HG03064 (cell line): Measurements from ENCODE around the gene TMC7.
"Not testable (repeated sequence)": the region's sequence is repeated elsewhere in the genome, so short reads cannot be mapped to it uniquely, and the experiment has no call there.

Experiments used
- ATAC-seq: cut with Tn5 transposase; IDR thresholded peaks from one replicate; pipeline ENCODE4 v1.9.1; 2021; ENCODE audit warnings: low read depth; ENCODE audit not compliant: unreplicated experiment

The TMC7 gene

DNA sequence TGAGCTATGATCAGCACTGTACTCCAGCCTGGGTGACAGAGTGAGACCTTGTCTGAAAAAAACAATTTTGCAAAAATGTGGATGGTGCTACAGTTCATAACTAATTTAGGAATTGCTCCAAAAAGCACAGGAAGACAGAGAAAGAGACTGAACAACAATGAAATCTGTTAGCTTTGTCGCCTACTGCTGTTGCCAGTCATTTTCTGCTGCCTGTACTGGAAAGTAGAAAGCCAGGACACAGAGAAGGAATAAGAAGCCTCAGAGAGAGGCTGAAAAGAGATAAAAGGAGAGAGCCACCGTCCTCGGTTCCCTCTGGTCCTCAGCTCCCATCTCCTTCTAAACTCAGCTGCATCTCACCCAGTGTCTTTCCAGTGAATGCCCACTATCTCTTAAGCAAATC, 8.6 kb upstream of the TMC7 start:
- ATAC-seq = no peak

DNA sequence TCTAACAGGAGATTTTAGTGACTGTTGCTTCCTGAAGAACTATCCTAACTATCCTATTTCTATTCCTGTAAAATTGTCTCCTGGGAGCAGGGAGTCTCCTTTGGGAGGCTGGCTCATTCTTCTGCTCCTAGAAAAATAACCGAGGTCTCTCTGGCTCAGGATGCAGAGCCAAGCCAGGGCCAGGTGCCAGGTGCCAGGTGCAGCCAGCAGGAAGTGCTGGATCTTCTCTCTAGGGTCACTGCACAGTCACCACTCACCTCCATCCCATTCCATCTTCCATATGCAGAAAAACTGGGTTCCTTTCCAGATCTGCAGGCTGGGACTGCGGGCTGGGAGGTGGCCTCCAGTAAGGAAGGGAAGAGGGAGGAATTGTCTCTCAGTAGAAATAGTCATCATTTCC, 3.8 kb upstream of the TMC7 start:
- no peak for ATAC-seq

DNA sequence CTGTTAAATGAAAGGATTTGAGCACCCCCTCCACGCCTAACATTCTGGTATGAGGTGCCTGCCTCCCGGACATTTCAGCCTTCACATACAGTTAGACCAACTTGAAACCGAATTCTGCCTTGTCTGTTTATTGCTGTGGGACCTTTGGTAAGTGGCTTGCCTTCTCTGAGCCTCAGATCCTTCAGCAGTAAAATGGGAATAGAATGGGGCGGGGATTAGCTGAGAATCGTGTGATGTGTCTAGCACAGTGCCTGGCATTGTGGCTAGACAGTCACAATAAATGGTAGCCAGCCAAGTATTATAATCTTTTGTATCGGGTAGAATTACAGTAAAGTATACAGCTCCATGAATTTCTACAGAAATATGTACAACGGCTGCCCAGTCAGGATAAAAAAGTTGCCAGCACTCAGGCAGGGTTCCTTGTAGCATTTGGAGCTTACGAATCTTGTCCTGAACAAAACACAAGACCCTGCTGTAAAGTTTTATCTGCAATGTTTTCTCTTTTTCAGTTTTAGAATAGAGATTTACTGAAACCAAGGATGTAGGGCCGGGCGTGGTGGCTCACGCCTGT, 786 bp downstream of the TMC7 start:
- ATAC-seq = no peak

DNA sequence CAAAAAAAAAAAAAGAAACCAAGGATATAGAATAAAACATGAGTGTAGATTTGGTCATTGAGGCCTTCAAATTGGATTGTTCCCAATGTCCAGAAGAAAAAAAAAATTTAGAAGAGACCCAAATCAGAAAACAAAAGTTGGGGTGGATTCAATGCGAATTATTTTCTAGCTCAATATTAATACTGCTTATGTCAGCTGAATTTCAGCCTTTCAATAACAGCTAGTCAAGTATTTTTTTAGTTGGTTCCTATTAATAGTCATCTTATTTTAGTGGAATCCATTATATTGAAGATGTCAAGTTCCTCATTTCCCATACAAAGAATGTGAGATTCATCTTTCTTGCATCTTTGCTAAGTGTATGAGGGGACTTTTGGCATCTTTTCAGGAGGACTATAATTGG, 1.5 kb downstream of the TMC7 start:
- ATAC-seq = not testable (repeated sequence)

DNA sequence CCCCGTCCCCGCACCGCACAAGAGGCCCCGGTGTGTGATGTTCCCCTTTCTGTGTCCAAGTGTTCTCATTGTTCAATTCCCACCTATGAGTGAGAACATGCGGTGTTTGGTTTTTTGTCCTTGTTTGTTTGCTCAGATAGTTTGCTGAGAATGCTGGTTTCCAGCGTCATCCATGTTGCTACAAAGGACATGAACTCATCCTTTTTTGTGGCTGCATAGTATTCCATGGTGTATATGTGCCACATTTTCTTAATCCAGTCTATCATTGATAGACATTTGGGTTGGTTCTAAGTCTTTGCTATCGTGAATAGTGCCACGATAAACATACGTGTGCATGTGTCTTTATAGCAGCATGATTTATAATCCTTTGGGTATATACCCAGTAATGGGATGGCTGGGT, 8.0 kb downstream of the TMC7 start:
- ATAC-seq = not testable (repeated sequence)

DNA sequence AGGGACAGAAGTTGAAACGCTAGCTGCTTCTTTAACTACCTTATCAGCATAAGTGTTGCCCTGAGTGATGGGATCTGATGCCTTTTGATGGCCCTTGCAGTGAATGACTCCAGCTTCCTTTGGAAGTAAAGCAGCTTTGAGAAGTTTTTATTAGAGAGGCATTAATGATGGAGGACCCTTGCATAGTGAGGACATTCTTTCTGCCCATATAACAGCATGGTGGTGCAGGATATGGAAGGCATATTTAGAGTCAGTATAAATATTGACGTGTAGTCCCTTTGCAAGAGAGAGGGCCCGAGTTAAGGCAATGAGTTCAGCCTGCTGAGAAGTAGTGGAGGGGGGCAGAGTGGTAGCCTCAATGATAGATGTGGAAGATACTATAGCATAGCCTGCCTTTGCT, 9.8 kb downstream of the TMC7 start:
- not testable (repeated sequence) for ATAC-seq

DNA sequence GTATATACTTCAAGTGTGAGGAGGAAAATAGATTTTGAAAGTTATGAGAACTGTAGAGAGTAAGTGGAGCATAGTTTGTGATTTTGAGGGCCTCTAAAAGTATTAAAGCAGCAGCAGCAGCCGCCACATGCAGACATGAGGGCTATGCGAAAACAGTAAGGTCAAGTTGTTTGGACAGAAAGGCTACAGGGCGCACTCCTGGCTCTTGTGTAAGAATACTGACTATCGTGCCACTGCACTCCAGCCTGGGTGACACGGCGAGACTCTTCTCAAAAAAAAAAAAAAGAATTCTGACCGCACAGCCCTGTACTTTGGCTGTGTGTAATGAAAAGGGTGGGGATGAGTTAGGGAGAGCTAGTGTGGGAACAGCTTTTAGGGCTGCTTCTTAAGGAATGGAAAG, 10.4 kb downstream of the TMC7 start:
- not testable (repeated sequence) for ATAC-seq

DNA sequence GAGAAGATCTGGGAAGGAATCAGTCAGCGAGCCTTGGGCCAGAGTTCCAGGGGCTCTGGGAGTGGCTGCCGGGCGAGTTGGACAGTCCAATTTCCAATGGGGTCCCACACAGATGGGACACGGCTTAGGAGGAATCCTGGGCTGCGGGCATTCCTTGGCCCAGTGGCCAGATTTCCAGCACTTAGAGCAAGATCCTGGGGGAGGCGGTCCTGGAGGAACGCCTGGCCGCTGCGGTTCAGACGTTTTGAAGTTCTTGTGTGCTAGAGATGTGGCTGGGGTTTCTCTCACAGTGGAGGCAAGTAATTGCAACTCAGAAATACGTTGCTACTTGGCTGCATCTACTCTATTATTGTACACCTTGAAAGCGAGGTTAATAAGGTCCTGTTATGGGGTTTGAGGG, 11.7 kb downstream of the TMC7 start:
- not testable (repeated sequence) for ATAC-seq

DNA sequence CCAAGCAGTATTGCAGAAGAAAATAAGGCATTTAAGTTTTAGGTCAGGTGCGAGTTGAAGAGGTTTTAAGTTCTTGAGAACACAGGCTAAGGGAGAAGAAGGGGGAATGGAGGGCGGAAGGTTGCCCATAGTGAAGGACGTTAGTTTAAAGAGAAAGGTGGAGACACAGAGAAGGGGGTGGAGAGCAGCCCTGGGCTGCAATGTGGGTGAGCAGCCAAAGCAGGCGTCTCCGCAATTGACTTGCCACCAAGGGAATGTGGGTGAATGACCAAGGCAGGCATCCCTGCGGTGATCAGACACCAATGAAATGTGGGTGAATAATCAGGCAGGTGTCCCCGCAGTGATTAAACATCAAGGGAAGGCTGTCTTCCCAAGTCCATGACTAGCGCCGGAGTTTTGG, 12.8 kb downstream of the TMC7 start:
- ATAC-seq = not testable (repeated sequence)

DNA sequence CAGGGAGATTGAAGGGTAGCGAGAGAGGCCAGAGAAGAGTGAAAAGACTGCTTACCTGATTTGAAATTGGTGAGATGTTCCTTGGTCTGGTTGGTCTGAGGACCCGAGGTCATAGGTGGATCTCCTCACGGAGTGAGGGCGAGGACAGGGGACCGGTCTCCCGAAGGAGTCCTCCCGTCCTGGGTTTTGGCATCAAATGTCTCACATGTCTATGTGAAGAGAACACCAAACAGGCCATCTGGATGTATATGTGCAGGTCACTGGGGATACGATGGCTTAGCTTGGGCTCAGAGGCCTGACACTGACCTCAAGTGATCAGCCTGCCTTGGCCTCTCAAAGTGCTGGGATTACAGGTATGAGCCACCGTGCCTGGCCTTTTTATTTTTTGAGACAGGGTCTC, 13.3 kb downstream of the TMC7 start:
- not testable (repeated sequence) for ATAC-seq

DNA sequence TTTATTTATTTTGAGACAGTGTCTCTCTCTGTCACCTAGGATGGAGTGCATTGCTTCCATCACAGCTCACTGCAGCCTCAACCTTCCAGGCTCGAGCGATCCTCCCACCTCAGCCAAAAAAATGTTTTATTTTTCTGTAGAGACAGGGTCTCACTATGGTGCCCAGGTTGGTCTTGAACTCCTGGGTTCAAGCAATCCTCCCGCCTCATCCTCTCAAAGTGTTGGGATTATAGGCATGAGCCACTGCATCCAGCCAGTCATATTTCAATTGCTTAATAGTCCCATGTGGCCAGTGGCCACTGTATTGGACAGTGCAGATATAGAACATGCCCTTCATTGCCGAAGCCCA, 15.3 kb downstream of the TMC7 start:
- no peak for ATAC-seq

DNA sequence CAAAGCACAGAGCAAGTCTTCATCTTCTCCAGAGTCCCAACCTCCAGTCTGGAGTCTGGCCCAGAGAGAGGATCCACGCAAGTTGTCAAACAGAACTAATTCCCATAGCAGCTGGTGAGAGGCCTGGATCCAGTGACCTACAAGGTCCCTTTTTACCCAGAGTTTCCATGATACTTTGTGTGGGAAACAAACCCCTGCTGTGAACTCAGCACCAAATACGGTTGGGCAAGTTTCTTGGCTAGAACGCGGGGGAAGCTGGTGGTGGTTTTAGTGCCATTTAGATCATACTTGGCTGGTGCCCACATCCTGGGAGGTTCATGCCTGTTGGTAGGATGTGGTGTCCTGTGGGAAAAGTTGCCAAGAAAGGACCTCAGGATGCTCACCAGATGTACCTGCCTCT, 18.1 kb downstream of the TMC7 start:
- no peak for ATAC-seq

DNA sequence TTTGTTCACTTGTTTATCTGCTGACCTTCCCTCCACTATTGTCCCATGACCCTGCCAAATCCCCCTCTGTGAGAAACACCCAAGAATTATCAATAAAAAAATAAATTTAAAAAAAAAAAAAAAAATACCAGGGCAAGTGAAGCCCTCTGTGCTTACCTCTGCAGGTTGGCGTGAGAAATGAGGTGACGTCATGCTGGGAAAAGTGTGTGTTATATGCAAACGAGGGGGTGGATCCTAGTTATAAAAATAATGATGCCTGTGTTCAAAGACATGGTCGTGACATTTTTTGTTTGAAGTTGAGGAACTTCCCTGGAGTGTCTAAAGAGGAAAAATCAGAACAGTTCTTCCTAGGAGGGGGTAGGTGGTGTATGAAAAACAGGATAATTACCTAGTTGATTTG, 20.2 kb downstream of the TMC7 start:
- no peak for ATAC-seq

DNA sequence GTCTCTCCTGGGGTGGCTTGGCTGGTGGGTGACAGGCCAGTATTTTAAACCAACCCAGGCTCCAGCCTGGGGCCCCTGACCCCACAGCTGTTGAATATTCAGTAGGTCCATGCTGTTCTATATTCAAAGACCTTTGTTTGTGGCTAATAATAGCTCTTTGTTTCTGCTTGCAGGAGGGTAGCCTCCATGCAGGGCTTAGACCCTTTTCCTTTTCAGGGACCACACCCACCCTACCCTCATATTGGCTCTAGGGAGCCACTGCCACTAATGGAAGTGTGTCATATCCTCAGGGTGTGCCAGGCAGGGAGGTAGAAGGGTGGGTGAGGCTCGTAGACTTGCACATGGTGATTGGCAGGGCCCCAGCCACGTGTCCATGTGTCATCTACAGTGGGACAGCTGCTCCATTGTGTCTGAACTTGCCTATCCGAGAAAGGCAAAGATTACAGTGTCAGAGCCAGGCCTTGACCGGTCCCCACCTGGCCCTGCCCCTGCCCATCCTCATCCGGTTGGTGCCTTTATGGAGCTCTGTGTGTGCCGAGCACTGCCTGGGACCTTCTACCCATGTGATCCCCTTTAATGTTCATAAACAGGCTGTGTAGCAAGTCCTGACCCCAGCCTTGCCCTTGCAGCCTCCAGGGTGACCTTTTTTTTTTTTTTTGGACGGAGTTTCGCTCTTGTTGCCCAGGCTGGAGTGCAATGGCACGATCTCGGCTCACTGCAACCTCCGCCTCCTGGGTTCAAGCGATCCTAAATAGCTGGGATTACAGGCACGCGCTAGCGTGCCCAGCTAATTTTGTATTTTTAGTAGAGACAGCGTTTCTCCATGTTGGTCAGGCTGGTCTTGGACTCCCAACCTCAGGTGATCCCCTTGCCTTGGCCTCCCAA, 22.1 kb downstream of the TMC7 start:
- no peak for ATAC-seq

DNA sequence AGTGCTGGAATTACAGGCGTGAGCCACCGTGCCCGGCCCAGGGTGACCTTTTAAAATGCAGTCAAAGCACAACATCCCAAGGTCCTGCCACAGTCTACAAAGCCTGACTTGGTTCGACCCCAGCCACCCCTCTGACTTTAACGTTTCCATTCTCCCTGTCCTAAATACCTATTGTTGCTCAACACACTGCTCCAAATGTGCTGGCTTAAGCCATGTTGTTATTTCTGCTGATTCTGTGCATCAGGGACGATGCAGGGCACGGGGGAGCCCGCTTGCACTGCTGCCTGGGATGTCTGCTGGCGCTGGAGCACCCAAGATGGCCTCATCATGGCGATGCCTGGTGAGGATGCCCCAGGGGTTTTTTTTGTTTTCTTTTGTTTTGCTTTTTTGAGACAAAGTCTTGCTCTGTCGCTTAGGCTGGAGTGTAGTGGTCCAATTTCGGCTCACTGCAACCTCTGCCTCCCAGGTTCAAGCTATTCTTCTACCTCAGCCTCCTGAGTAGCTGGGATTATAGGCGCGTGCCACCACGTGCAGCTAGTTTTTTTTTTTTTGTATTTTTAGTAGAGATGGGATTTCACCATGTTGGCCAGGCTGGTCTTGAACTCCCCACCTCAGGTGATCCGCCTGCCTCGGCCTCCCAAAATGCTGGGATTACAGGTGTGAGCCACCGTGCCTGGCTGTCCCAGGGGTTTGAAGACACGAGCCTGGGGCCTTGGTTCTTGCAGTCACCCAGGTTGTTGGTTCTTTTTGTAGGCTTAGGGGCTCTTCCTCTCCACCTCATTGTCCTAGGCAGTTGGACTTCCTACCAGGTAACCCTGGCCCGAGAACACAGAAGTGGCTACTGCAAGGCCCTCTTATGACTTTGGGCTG, 22.9 kb downstream of the TMC7 start:
- no peak for ATAC-seq

DNA sequence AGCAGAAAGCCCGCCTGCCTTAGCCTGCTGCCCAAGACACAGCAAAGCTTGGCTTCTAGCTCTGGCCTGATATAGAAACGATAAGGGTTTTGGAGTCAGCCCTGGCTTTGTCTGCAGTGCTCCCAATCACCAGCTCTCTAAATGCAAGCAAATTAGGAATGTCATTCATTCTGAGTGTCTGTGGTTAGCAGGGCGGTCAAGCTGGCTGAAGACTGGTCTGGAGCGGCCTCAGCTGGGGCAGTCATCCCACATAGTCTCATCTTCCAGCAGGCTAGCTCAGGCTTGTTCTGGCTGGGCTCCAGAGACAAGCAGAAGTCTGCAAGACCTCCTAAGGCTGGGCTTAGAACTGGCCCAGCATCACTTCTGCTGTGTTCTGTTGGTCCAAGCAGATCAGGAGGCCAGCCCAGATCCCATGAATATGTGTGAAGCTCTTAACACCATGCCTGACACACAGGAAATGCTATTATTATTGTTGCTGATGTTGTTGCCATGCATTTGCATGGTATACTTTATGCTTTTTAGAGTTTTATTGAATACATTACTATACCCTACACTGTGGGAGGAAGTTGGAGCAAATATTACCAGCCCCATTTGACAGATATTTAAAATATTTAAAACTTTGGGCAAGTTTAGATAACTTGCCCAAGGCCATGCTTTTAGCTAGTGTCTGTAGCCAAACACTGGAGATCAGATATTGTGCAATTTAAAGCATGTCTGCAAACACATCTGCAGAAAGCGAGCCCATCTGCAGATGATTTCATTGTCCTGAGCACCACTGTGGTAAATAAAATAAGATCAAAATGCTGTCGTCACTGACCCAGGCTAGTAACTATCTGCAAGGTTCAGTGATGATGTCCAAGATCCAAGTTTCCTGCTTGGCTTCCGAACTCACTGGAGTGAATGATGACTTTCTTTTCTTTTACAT, 24.8 kb downstream of the TMC7 start:
- ATAC-seq = no peak

DNA sequence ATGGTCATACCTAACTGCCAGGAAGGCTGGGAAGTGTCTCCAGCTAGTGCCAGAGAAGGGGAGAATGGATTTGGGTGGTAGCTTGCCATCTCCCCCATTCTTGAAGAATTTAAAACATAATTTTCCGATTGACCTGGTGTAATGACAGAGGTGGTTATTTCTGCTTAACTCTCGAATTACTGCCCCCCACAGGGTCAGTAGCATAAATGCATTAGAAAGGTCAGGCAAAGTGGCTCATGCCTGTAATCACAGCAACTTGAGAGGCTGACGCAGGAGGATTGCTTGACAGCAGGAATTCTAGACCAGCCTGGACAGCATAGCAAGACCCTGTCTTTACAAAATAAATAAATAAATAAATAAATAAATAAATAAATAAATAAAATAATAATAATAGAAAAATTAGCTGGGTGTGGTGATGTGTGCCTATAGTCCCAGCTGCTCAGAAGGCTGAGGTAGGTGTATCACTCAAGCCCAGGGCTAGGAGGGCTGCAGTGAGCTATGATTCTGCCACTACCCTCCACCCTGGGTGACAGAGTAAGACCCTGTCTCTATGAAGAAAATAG, 27.5 kb downstream of the TMC7 start:
- no peak for ATAC-seq

DNA sequence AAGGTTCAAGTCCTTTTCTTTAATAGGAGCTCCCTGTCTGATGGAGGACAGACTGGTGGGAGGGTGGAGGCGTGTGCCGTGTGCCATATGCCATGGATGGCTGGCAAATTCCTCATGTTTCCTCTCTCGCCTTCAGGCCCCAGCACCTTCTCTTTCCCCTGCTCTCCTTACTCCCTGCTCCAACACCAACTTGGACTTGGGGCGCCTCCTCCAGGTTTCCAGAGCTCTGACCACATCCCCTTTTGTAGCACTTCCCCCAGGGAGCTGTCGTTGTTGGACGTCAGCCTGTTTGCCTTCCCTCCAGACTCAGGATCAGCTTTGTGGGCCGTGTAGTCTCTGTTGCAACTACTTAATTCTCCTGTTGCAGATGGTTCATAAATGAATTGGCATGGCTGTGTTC, 30.7 kb downstream of the TMC7 start:
- no peak for ATAC-seq

DNA sequence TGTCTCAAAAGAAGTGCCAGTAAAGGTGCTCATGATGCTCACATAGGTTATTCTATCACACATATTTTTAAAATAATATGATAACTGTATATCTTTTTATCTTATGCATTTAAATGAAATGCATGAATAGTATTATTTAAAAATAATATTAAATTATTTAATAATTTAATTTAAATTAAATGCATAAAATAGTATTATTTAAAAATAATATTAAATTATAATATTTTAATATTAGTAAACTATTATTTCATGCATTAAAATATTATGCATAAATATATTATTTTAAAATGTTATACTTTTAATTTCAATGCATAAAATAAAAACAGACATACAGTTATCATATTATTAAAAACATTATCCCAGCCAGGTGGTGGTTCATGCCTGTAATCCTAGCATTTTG, 33.4 kb downstream of the TMC7 start:
- ATAC-seq = no peak

DNA sequence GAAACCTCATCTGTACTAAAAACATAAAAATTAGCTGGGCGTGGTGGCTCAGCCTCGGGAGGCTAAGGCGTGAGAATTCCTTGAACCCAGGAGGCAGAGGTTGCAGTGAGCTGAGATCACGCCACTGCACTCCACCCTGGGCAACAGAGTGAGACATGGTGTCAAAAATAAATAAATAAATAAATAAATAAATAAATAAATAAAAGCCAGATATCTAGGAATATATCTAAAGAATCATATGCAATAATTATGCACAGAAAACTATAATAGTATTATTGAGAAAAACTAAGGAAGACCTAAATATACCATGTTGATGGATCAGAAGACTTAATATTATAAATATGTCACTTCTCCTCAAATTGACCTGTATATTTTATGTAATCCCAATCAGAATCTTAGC, 37.0 kb downstream of the TMC7 start:
- ATAC-seq = no peak
